Uterus (tissue), 4 donors: ENCODE measurements around the gene RIPOR2. TPM values are rescaled to one million over a fixed set of nuclear protein-coding genes. Genes with fewer than 3 reads are reported as not detected.

ENCODE experiments used
- DNase-seq, 2 donors: peaks; one replicate each; pipeline ENCODE4 v3.0.0-alpha.2; 2019 to 2020
- H3K27ac ChIP-seq, 2 donors: fragments of 200-600 bp; sonication (generic); 1 replicate in 1 of 2; 2 replicates in 1 of 2; pipeline ENCODE4 v1.5.1; 2016 to 2018
- H3K27me3 ChIP-seq, 2 donors: fragments of 200-600 bp; sonication (generic); one replicate each; pipeline ENCODE4 v1.5.1; 2018 to 2019; ENCODE audit warnings: control low read depth in 1 of 2
- H3K36me3 ChIP-seq, 2 donors: fragments of 200-600 bp; sonication (generic); one replicate each; pipeline ENCODE4 v1.5.1; 2019; ENCODE audit warnings: control low read depth in 1 of 2
- H3K4me1 ChIP-seq, 2 donors: fragments of 200-600 bp; sonication (generic); one replicate each; pipeline ENCODE4 v1.5.1; 2018 to 2019; ENCODE audit warnings: control low read depth in 1 of 2
- H3K4me3 ChIP-seq, 2 donors: fragments of 200-600 bp; sonication (generic); 1 replicate in 1 of 2; 2 replicates in 1 of 2; pipeline ENCODE4 v1.5.1; 2018 to 2019; ENCODE audit warnings: mild to moderate bottlenecking in 1 of 2
- H3K9me3 ChIP-seq, 2 donors: fragments of 200-600 bp; sonication (generic); one replicate each; pipeline ENCODE4 v1.5.1; 2019; ENCODE audit warnings: control low read depth in 1 of 2
- CTCF ChIP-seq, 4 experiments: fragments of 200-600 bp in 2 of 4; fragments of 450-650 bp in 2 of 4; sonication (generic) in 2 of 4; IDR thresholded peaks; one replicate each; pipeline ENCODE4 v1.5.1; 2016 to 2019; ENCODE audit warnings: antibody characterized with exemption in 4 of 4, mild to moderate bottlenecking in 2 of 4, moderate library complexity in 1 of 4
- POLR2A ChIP-seq, 2 donors: fragments of 450-650 bp; IDR thresholded peaks; one replicate each; pipeline ENCODE4 v1.6.1; 2016; ENCODE audit warnings: antibody characterized with exemption in 2 of 2, mild to moderate bottlenecking in 1 of 2, moderate library complexity in 1 of 2
- intact Hi-C: fragments of 100-400 bp; cut with DNase I; formaldehyde crosslinking; loops from one replicate; pipeline ENCODE4 v1.15.1; 2023; ENCODE audit warnings: low total_unique reads
- total RNA-seq, 4 donors: library from RNA; depleted of rRNA in 3 of 4; stranded (reverse); fragments of >200 nt in 3 of 4; gene quantifications; one replicate each; pipeline versions ENCODE4 v1.1.0 to v1.2.4, GENCODE V29; 2014 to 2023
- donor health status: DM: yes; HTN: yes; CAD: no.

The RIPOR2 gene
- total RNA-seq, 4 donors from 2014 or later = 29.0 to 106 (median 80.4) TPM

- no peak overlapping the region for H3K4me3 ChIP-seq
- no peaks in the 10 kb centered on the region for H3K9me3 ChIP-seq
- H3K36me3 ChIP-seq = no peaks in the 10 kb centered on the region
- peaks cover 8 to 16% of the 10 kb centered on the region in 2 donors for H3K4me1 ChIP-seq
- no peaks in the 10 kb centered on the region for H3K27me3 ChIP-seq
- DNase-seq = no peak
- no peak overlapping the region for H3K27ac ChIP-seq
- intact Hi-C loops = no loop called here
- TF ChIP-seq CTCF (IDR thresholded peaks at IDR 0.05) = no peak
- no peak for TF ChIP-seq POLR2A (IDR thresholded peaks at IDR 0.05)
Measured at GRCh38 chr6:24926192-24926591, 9.6 kb downstream of the RIPOR2 start.

- H3K36me3 ChIP-seq = no peaks in the 10 kb centered on the region
- TF ChIP-seq POLR2A (IDR thresholded peaks at IDR 0.05) (no peak), CTCF (IDR thresholded peaks at IDR 0.05) (no peak)
- H3K27ac ChIP-seq = no peak overlapping the region
- no peaks in the 10 kb centered on the region for H3K9me3 ChIP-seq
- H3K4me1 ChIP-seq = peaks cover 8 to 11% of the 10 kb centered on the region in 2 donors
- intact Hi-C loops = no loop called here
- no peak for DNase-seq
- H3K27me3 ChIP-seq = no peaks in the 10 kb centered on the region
- H3K4me3 ChIP-seq = no peak overlapping the region
Measured at GRCh38 chr6:24925661-24926060, 10.1 kb downstream of the RIPOR2 start.

- no peak overlapping the region for H3K27ac ChIP-seq
- no peaks in the 10 kb centered on the region for H3K9me3 ChIP-seq
- no peak for TF ChIP-seq POLR2A (IDR thresholded peaks at IDR 0.05)
- TF ChIP-seq CTCF (IDR thresholded peaks at IDR 0.05) = no peak
- DNase-seq = no peak
- no peaks in the 10 kb centered on the region for H3K36me3 ChIP-seq
- intact Hi-C loops = no loop called here
- H3K4me1 ChIP-seq = peaks cover 2 to 8% of the 10 kb centered on the region in 2 donors
- no peak overlapping the region for H3K4me3 ChIP-seq
- H3K27me3 ChIP-seq = no peaks in the 10 kb centered on the region
Measured at GRCh38 chr6:24924580-24925356, 11.0 kb downstream of the RIPOR2 start.

GRCh38 chr6:24923885-24924401 is 11.8 kb downstream of the RIPOR2 start:
- Histone ChIP-seq H3K9me3 (no peaks in the 10 kb centered on the region), H3K4me3 (no peak overlapping the region), H3K27ac (no peak overlapping the region), H3K36me3 (no peaks in the 10 kb centered on the region), H3K4me1 (peaks cover 0 to 6% of the 10 kb centered on the region in 2 donors), H3K27me3 (no peaks in the 10 kb centered on the region)
- no peak for TF ChIP-seq CTCF (IDR thresholded peaks at IDR 0.05)
- DNase-seq = no peak
- intact Hi-C loops = no loop called here

- DNase-seq = no peak
Measured at GRCh38 chr6:24922814-24923213, 12.9 kb downstream of the RIPOR2 start.

More at GRCh38 chr6:24922814-24923213, 12.9 kb downstream of the RIPOR2 start:
- Histone ChIP-seq H3K27ac (no peak overlapping the region), H3K9me3 (no peaks in the 10 kb centered on the region), H3K36me3 (no peaks in the 10 kb centered on the region), H3K4me3 (no peak overlapping the region), H3K4me1 (no peaks in the 10 kb centered on the region), H3K27me3 (no peaks in the 10 kb centered on the region)
- no peak for TF ChIP-seq POLR2A (IDR thresholded peaks at IDR 0.05)
- TF ChIP-seq CTCF (IDR thresholded peaks at IDR 0.05) = no peak
- intact Hi-C loops = no loop called here
